HFFc6 (cell line): ENCODE measurements around the gene AGPAT1. TPM values are rescaled to one million over a fixed set of nuclear protein-coding genes. Genes with fewer than 3 reads are reported as not detected.
"Not testable (repeated sequence)": the region's sequence is repeated elsewhere in the genome, so short reads cannot be mapped to it uniquely, and the experiment has no call there.

Source experiments
- DNase-seq: peaks from one replicate; pipeline ENCODE4 v3.0.0-alpha.2; 2018
- H3K27ac Mint-ChIP-seq: 2 replicates; pipeline ENCODE4 v1.8.0; 2020; ENCODE audit warnings: mild to moderate bottlenecking, mixed read lengths
- H3K27me3 Mint-ChIP-seq: 2 replicates; pipeline ENCODE4 v1.8.0; 2021; ENCODE audit warnings: mild to moderate bottlenecking, moderate library complexity, mixed read lengths; ENCODE audit not compliant: insufficient read depth
- H3K36me3 Mint-ChIP-seq: 2 replicates; pipeline ENCODE4 v1.8.0; 2021; ENCODE audit warnings: low read depth, mixed read lengths
- H3K4me1 Mint-ChIP-seq: 2 replicates; pipeline ENCODE4 v1.8.0; 2020; ENCODE audit warnings: low read depth, mixed read lengths
- H3K4me3 Mint-ChIP-seq: 2 replicates; pipeline ENCODE4 v1.8.0; 2020; ENCODE audit warnings: mild to moderate bottlenecking, moderate library complexity, mixed read lengths
- H3K9me3 Mint-ChIP-seq: 2 replicates; pipeline ENCODE4 v1.8.0; 2020; ENCODE audit warnings: mild to moderate bottlenecking, mixed read lengths
- total RNA-seq, 6 experiments: library from RNA; stranded (reverse); fragmentation: NEBNext Ultra II Directional; extraction: Animal tissue kit (Norgen Biotek cat#: 25700); gene quantifications; 2 replicates in 1 of 6; 3 replicates in 5 of 6; pipeline ENCODE4 v1.2.3, GENCODE V29; 2021
- TF ChIP-seq, protein P1 (sequence below): fragments of 200-600 bp; sonication (generic); IDR thresholded peaks from 2 replicates; pipeline ENCODE4 v1.5.0; 2021; ENCODE audit warnings: antibody characterized with exemption, mild to moderate bottlenecking

The AGPAT1 gene
- total RNA-seq, 6 experiments from 2014 or later: 88.8 to 114 (median 104) TPM

DNA sequence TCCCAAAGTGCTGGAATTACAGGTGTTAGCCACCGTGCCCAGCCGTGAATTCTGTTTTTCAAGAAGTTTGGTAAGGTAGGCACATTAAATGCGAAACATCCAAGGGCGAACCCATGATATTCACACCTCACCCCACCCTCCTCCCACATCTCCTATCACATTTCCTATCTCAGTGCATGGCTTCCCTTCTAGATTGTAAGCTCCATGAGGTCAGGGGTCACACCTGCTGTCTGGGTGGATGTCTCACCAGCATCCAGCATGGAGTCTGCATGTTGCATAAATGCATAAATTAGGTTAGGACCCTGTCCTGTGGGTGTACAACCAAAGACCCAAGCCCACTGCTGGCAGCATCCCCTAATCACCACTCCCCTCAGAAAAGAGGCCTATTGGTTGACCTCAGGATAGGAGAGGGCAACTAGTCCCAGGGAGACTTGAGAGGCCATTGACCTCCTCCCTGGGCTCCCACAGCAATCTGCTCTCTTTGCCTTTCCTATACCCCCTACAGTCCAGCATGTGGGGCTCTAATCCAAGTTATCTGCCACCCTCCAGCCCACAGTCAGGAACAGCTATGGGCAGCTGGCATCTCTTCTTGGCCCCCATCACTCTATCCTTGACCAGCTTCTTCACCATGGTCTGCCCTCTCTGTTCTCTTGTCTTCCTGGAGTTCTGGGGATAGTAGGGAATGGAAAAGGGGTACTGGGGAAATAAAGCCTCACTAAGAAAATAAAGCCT lies 28.3 kb downstream of the AGPAT1 start:
- Mint-ChIP-seq H3K36me3 (peaks cover 13% of the 10 kb centered on the region; the same call in 1 of the 2 replicates), H3K27me3 (peaks cover 7% of the 10 kb centered on the region), H3K9me3 (no peaks in the 10 kb centered on the region), H3K4me3 (no peak overlapping the region), H3K4me1 (peaks cover 18% of the 10 kb centered on the region), H3K27ac (no peak overlapping the region)
- no peak for DNase-seq
- TF ChIP-seq, protein P1, sequence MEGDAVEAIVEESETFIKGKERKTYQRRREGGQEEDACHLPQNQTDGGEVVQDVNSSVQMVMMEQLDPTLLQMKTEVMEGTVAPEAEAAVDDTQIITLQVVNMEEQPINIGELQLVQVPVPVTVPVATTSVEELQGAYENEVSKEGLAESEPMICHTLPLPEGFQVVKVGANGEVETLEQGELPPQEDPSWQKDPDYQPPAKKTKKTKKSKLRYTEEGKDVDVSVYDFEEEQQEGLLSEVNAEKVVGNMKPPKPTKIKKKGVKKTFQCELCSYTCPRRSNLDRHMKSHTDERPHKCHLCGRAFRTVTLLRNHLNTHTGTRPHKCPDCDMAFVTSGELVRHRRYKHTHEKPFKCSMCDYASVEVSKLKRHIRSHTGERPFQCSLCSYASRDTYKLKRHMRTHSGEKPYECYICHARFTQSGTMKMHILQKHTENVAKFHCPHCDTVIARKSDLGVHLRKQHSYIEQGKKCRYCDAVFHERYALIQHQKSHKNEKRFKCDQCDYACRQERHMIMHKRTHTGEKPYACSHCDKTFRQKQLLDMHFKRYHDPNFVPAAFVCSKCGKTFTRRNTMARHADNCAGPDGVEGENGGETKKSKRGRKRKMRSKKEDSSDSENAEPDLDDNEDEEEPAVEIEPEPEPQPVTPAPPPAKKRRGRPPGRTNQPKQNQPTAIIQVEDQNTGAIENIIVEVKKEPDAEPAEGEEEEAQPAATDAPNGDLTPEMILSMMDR: no peak

GRCh38 chr6:32146687-32147086 lies 29.2 kb downstream of the AGPAT1 start:
- peaks cover 13% of the 10 kb centered on the region; the same call in 1 of the 2 replicates for H3K36me3 Mint-ChIP-seq
- peaks cover 10% of the 10 kb centered on the region for H3K27me3 Mint-ChIP-seq
- H3K27ac Mint-ChIP-seq: no peak overlapping the region
- H3K4me1 Mint-ChIP-seq: peaks cover 10% of the 10 kb centered on the region
- no peaks in the 10 kb centered on the region for H3K9me3 Mint-ChIP-seq
- no peak for DNase-seq
- no peak overlapping the region for H3K4me3 Mint-ChIP-seq
- TF ChIP-seq, protein P1: no peak

DNA sequence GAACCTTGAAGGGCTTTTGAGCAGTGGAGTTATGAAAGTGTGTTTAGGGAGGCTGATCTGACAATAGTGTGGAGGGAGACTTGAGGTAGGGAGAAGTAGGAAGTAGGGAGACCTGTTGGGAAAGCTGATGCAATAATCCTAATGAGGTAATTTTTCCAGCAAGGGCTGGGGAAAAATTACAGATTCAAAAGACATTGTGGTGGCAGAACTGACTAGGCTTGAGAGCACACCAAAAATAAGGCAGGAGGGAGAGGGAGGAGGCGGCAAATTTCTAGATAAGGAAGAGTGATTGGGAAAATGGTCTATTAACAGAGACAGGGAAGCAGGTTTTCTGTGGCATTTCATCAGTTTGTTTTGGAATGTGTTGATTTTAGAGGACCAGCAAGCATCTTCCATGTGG lies 29.6 kb downstream of the AGPAT1 start:
- TF ChIP-seq, protein P1: no peak
- peaks cover 10% of the 10 kb centered on the region for H3K27me3 Mint-ChIP-seq
- no peak for DNase-seq
- H3K36me3 Mint-ChIP-seq: peaks cover 13% of the 10 kb centered on the region; the same call in 1 of the 2 replicates
- no peak overlapping the region for H3K4me3 Mint-ChIP-seq
- no peaks in the 10 kb centered on the region for H3K9me3 Mint-ChIP-seq
- no peak overlapping the region for H3K27ac Mint-ChIP-seq
- peaks cover 7% of the 10 kb centered on the region for H3K4me1 Mint-ChIP-seq

DNA sequence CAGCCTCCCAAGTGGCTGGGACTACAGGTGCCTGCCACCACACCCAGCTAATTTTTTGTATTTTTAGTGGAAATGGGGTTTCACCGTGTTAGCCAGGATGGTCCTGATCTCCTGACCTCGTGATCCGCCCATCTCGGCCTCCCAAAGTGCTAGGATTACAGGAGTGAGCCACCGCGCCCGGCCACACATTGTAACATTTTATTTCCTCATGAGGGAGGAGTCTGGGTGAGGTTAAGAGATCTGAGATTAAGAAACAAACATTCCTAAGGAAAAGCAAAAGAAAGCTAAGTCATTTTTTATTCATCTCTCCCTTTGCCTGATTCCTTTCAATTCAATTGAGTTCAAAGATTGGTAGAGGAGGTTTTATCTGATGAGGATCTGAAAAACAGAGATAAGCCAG lies 31.6 kb downstream of the AGPAT1 start:
- not testable (repeated sequence) for H3K9me3 Mint-ChIP-seq, H3K4me1 Mint-ChIP-seq, H3K27me3 Mint-ChIP-seq, DNase-seq, H3K27ac Mint-ChIP-seq, H3K4me3 Mint-ChIP-seq
- H3K36me3 Mint-ChIP-seq: peaks cover 13% of the 10 kb centered on the region; the same call in 1 of the 2 replicates

- H3K36me3 Mint-ChIP-seq: no peaks in the 10 kb centered on the region
- H3K27me3 Mint-ChIP-seq: peaks cover 3% of the 10 kb centered on the region; the same call in 1 of the 2 replicates
- H3K27ac Mint-ChIP-seq: no peak overlapping the region
- no peak for DNase-seq
- H3K9me3 Mint-ChIP-seq: no peaks in the 10 kb centered on the region
- TF ChIP-seq, protein P1: no peak
- H3K4me3 Mint-ChIP-seq: no peak overlapping the region
- no peaks in the 10 kb centered on the region; the same call in 1 of the 2 replicates for H3K4me1 Mint-ChIP-seq
These were observed 35.4 kb downstream of the AGPAT1 start for GRCh38 chr6:32140420-32141046.

GRCh38 chr6:32139590-32139989 lies 36.3 kb downstream of the AGPAT1 start:
- H3K27ac Mint-ChIP-seq: no peak overlapping the region
- DNase-seq: no peak
- no peaks in the 10 kb centered on the region; the same call in 1 of the 2 replicates for H3K4me1 Mint-ChIP-seq
- H3K4me3 Mint-ChIP-seq: no peak overlapping the region
- no peaks in the 10 kb centered on the region for H3K9me3 Mint-ChIP-seq
- no peaks in the 10 kb centered on the region for H3K36me3 Mint-ChIP-seq
- TF ChIP-seq, protein P1: no peak
- H3K27me3 Mint-ChIP-seq: peaks cover 3% of the 10 kb centered on the region; the same call in 1 of the 2 replicates
